Testis (tissue), 2 donors: ENCODE measurements around the gene SLC25A21.

Experiments
- CTCF ChIP-seq, 3 experiments: fragments of 450-650 bp in 2 of 3; fragments of 200-600 bp in 1 of 3; sonication (generic) in 1 of 3; IDR thresholded peaks; one replicate each; pipeline ENCODE4 v1.5.1; 2016 to 2019; ENCODE audit warnings: antibody characterized with exemption in 3 of 3, mild to moderate bottlenecking in 2 of 3, moderate library complexity in 1 of 3
- POLR2A ChIP-seq: fragments of 450-650 bp; IDR thresholded peaks from one replicate; pipeline ENCODE4 v1.6.1; 2017; ENCODE audit warnings: antibody characterized with exemption, mild to moderate bottlenecking, moderate library complexity

GRCh38 chr14:37195327-37195726, 22.9 kb upstream of the SLC25A21 start:
- TF ChIP-seq CTCF (IDR thresholded peaks at IDR 0.05) = no peak
- TF ChIP-seq POLR2A = no peak
